NCI-H1417 treated with DMSO at 0.1 percent for 48 hours (cell line): Measurements from ENCODE around the gene CDKN2B-AS1.

Experiments
- DNase-seq: peaks from one replicate; lab custom pipeline; 2025; lab: John Stamatoyannopoulos, UW

CDKN2B-AS1 gene

GRCh38 chr9:22005702-22006606, 11.4 kb downstream of the CDKN2B-AS1 start:
- no peak for DNase-seq

- no peak for DNase-seq
These were observed 13.8 kb downstream of the CDKN2B-AS1 start for GRCh38 chr9:22008384-22008716.

GRCh38 chr9:22008717-22009505, 14.3 kb downstream of the CDKN2B-AS1 start, which contains the start of gene CDKN2B:
TSS of gene CDKN2B (minus strand) at chr9:22009305. CDS start at chr9:22008953, 352 bp downstream.
- no peak for DNase-seq

GRCh38 chr9:22009506-22009867, 14.9 kb downstream of the CDKN2B-AS1 start:
- no peak for DNase-seq

- DNase-seq: no peak
These were observed 16.5 kb downstream of the CDKN2B-AS1 start for GRCh38 chr9:22010866-22011625.

- no peak for DNase-seq
These were observed 27.8 kb downstream of the CDKN2B-AS1 start for GRCh38 chr9:22022396-22022795.

- no peak for DNase-seq
These were observed 32.1 kb downstream of the CDKN2B-AS1 start for GRCh38 chr9:22026696-22027095.

- no peak for DNase-seq
These were observed 33.8 kb downstream of the CDKN2B-AS1 start for GRCh38 chr9:22028394-22028793.

GRCh38 chr9:22029231-22029630, 34.6 kb downstream of the CDKN2B-AS1 start:
- DNase-seq: no peak

GRCh38 chr9:22030101-22030598, 35.6 kb downstream of the CDKN2B-AS1 start:
- no peak for DNase-seq

- DNase-seq: no peak
These were observed 37.2 kb downstream of the CDKN2B-AS1 start for GRCh38 chr9:22031655-22032411.

GRCh38 chr9:22033012-22033630, 38.5 kb downstream of the CDKN2B-AS1 start:
- DNase-seq: no peak

GRCh38 chr9:22035591-22036011, 41.0 kb downstream of the CDKN2B-AS1 start:
- DNase-seq: no peak

- DNase-seq: no peak
These were observed 42.5 kb downstream of the CDKN2B-AS1 start for GRCh38 chr9:22036866-22037626.

GRCh38 chr9:22037954-22038690, 43.5 kb downstream of the CDKN2B-AS1 start:
- no peak for DNase-seq

- DNase-seq: no peak
These were observed 44.7 kb downstream of the CDKN2B-AS1 start for GRCh38 chr9:22039258-22039657.

- no peak for DNase-seq
These were observed 46.2 kb downstream of the CDKN2B-AS1 start for GRCh38 chr9:22040760-22041159.

- no peak for DNase-seq
These were observed 46.8 kb downstream of the CDKN2B-AS1 start for GRCh38 chr9:22041344-22041743.

- no peak for DNase-seq
These were observed 47.2 kb downstream of the CDKN2B-AS1 start for GRCh38 chr9:22041775-22042174.
